ENCODE data around the gene FER. TPM values are rescaled to one million over a fixed set of nuclear protein-coding genes. Genes with fewer than 3 reads are reported as not detected.

FER gene
- total RNA-seq, 2 experiments from 2014 or later = 9.0 to 9.8 TPM

- no peak overlapping the region for H3K4me3 Mint-ChIP-seq
- no peaks in the 10 kb centered on the region for H3K27me3 Mint-ChIP-seq
- TF ChIP-seq CTCF (IDR thresholded peaks at IDR 0.05) = no peak
- intact Hi-C loops (cut with micrococcal nuclease) = no loop called here
- no peak for ATAC-seq
- H3K27ac Mint-ChIP-seq = no peak overlapping the region
- peaks cover 2% of the 10 kb centered on the region for H3K9me3 Mint-ChIP-seq
- H3K36me3 Mint-ChIP-seq (ENCODE audit: low read depth) = peaks cover 6% of the 10 kb centered on the region
- ChIA-PET CTCF (no interaction called here), POLR2A (interaction anchor here (0.9 kb wide), 1 partner anchor 373 kb away, joined by 3 read pairs; no protein-coding TSS in a partner anchor)
- no peak for DNase-seq
- H3K4me1 Mint-ChIP-seq (ENCODE audit: low read depth) = no peaks in the 10 kb centered on the region
These were observed 120.0 kb downstream of the FER start for GRCh38 chr5:108867656-108868055.

- intact Hi-C loops (cut with micrococcal nuclease) = no loop called here
- Mint-ChIP-seq H3K27me3 (no peaks in the 10 kb centered on the region), H3K4me1 (ENCODE audit: low read depth) (no peaks in the 10 kb centered on the region), H3K36me3 (ENCODE audit: low read depth) (peaks cover 6% of the 10 kb centered on the region), H3K9me3 (peaks cover 2% of the 10 kb centered on the region), H3K4me3 (no peak overlapping the region), H3K27ac (no peak overlapping the region)
- TF ChIP-seq CTCF (IDR thresholded peaks at IDR 0.05) = no peak
- ChIA-PET POLR2A (no interaction called here), CTCF (no interaction called here)
- DNase-seq (no peak), ATAC-seq (no peak)
These were observed 121.4 kb downstream of the FER start for GRCh38 chr5:108869066-108869465.

GRCh38 chr5:108876451-108876850 is 128.8 kb downstream of the FER start:
- ChIA-PET CTCF (no interaction called here), POLR2A (no interaction called here)
- H3K4me3 Mint-ChIP-seq = no peak overlapping the region
- no peaks in the 10 kb centered on the region for H3K9me3 Mint-ChIP-seq
- H3K27ac Mint-ChIP-seq = no peak overlapping the region
- DNase-seq = no peak
- no peak for ATAC-seq
- no peak for TF ChIP-seq CTCF (IDR thresholded peaks at IDR 0.05)
- no peaks in the 10 kb centered on the region for H3K4me1 Mint-ChIP-seq (ENCODE audit: low read depth)
- no peaks in the 10 kb centered on the region for H3K27me3 Mint-ChIP-seq
- H3K36me3 Mint-ChIP-seq (ENCODE audit: low read depth) = peaks cover 2% of the 10 kb centered on the region
- intact Hi-C loops (cut with micrococcal nuclease) = no loop called here

- no peaks in the 10 kb centered on the region for H3K4me1 Mint-ChIP-seq (ENCODE audit: low read depth)
- DNase-seq (no peak), ATAC-seq (no peak)
- no peaks in the 10 kb centered on the region for H3K27me3 Mint-ChIP-seq
- ChIA-PET CTCF (no interaction called here), POLR2A (no interaction called here)
- no peaks in the 10 kb centered on the region for H3K9me3 Mint-ChIP-seq
- H3K27ac Mint-ChIP-seq = no peak overlapping the region
- H3K4me3 Mint-ChIP-seq = no peak overlapping the region
- peaks cover 2% of the 10 kb centered on the region for H3K36me3 Mint-ChIP-seq (ENCODE audit: low read depth)
- no peak for TF ChIP-seq CTCF (IDR thresholded peaks at IDR 0.05)
- intact Hi-C loops (cut with micrococcal nuclease) = no loop called here
These were observed 131.1 kb downstream of the FER start for GRCh38 chr5:108878756-108879155.

GRCh38 chr5:108881133-108881532 is 133.4 kb downstream of the FER start:
- Mint-ChIP-seq H3K36me3 (ENCODE audit: low read depth) (peaks cover 8% of the 10 kb centered on the region), H3K9me3 (no peaks in the 10 kb centered on the region), H3K27ac (no peak overlapping the region), H3K4me1 (ENCODE audit: low read depth) (no peaks in the 10 kb centered on the region), H3K4me3 (no peak overlapping the region), H3K27me3 (no peaks in the 10 kb centered on the region)
- intact Hi-C loops (cut with micrococcal nuclease) = no loop called here
- ChIA-PET CTCF (no interaction called here), POLR2A (no interaction called here)
- no peak for TF ChIP-seq CTCF (IDR thresholded peaks at IDR 0.05)
- ATAC-seq (no peak), DNase-seq (no peak)
